Suppressor macrophage treated with lipopolysaccharide for 4 hours (primary cell): Measurements from ENCODE around the gene TBC1D17.
A peak's percentile ranks its signal among the peaks of the same experiment; 100 is the strongest.

Source experiments
- DNase-seq: peaks from one replicate; pipeline ENCODE4 v3.0.0-alpha.2; 2020

TBC1D17 gene

GRCh38 chr19:49862391-49863253 is 14.9 kb upstream of the TBC1D17 start:
- no peak for DNase-seq

- no peak for DNase-seq
These were observed 14.1 kb upstream of the TBC1D17 start for GRCh38 chr19:49863254-49863934.

- DNase-seq = no peak
These were observed 13.6 kb upstream of the TBC1D17 start for GRCh38 chr19:49863935-49864320.

GRCh38 chr19:49864890-49865289 is 12.6 kb upstream of the TBC1D17 start:
- no peak for DNase-seq

GRCh38 chr19:49866933-49867782 is 10.3 kb upstream of the TBC1D17 start, which contains the start of gene PNKP:
Gene PNKP (minus strand): TSS chr19:49867576. CDS start chr19:49867204, 372 bp downstream.
- DNase-seq = peak; percentile 95

GRCh38 chr19:49869009-49869483 is 8.5 kb upstream of the TBC1D17 start:
- DNase-seq = no peak

- DNase-seq = peak; percentile 99
These were observed 7.8 kb upstream of the TBC1D17 start for GRCh38 chr19:49869484-49870308.

- no peak for DNase-seq
These were observed 7.1 kb upstream of the TBC1D17 start for GRCh38 chr19:49870309-49870901.

GRCh38 chr19:49871349-49871985 is 6.0 kb upstream of the TBC1D17 start:
- DNase-seq = no peak

- no peak for DNase-seq
These were observed 5.0 kb upstream of the TBC1D17 start for GRCh38 chr19:49872245-49873128.

- DNase-seq = no peak
These were observed 4.4 kb upstream of the TBC1D17 start for GRCh38 chr19:49873129-49873521.

- DNase-seq = no peak
These were observed 3.7 kb upstream of the TBC1D17 start for GRCh38 chr19:49873834-49874233.

- DNase-seq = no peak
These were observed 2.9 kb upstream of the TBC1D17 start for GRCh38 chr19:49874503-49875157.

- no peak for DNase-seq
These were observed 2.3 kb upstream of the TBC1D17 start for GRCh38 chr19:49875177-49875576.

- DNase-seq = no peak
These were observed 1.6 kb upstream of the TBC1D17 start for GRCh38 chr19:49875857-49876421.

GRCh38 chr19:49876422-49877019 is 981 bp upstream of the TBC1D17 start:
- DNase-seq = peak; percentile 99

GRCh38 chr19:49877879-49878743 is 609 bp downstream of the TBC1D17 start:
- DNase-seq = peak; percentile 99

GRCh38 chr19:49878744-49879070 is 1.2 kb downstream of the TBC1D17 start:
- no peak for DNase-seq
